Right lobe of liver (tissue), 6 donors: ENCODE results near the gene EHD2. TPM values are rescaled to one million over a fixed set of nuclear protein-coding genes. Genes with fewer than 3 reads are reported as not detected.

ENCODE experiments used
- ATAC-seq, 4 donors: fragments of 200-7000 bp; cut with Tn5 transposase; one replicate each; pipeline ENCODE4 v1.9.1; 2020; ENCODE audit warnings: mild to moderate bottlenecking in 4 of 4, moderate library complexity in 4 of 4
- DNase-seq, 3 donors: peaks; one replicate each; pipeline ENCODE4 v3.0.0-alpha.2; 2020
- H3K27ac ChIP-seq, 3 donors: fragments of 200-600 bp; one replicate each; pipeline ENCODE4 v1.8.0; 2022
- H3K27me3 ChIP-seq, 2 donors: fragments of 200-600 bp; one replicate each; pipeline ENCODE4 v1.8.0; 2022
- H3K36me3 ChIP-seq, 4 donors: fragments of 200-600 bp; sonication (generic) in 1 of 4; one replicate each; pipeline versions ENCODE4 v1.5.1 to v1.8.0; 2017 to 2022; ENCODE audit warnings: control low read depth in 1 of 4
- H3K4me1 ChIP-seq, 4 donors: fragments of 200-600 bp; sonication (generic) in 1 of 4; one replicate each; pipeline versions ENCODE4 v1.5.1 to v1.8.0; 2017 to 2022; ENCODE audit warnings: control low read depth in 1 of 4
- H3K4me3 ChIP-seq, 3 donors: fragments of 200-600 bp; one replicate each; pipeline ENCODE4 v1.8.0; 2022
- H3K9me3 ChIP-seq, 4 donors: fragments of 200-600 bp; sonication (generic) in 1 of 4; one replicate each; pipeline versions ENCODE4 v1.5.1 to v1.8.0; 2017 to 2022; ENCODE audit warnings: control low read depth in 1 of 4
- CTCF ChIP-seq, 4 donors: fragments of 200-600 bp in 3 of 4; fragments of 450-650 bp in 1 of 4; IDR thresholded peaks; one replicate each; pipeline versions ENCODE4 v1.5.1 to v1.8.0; 2016 to 2022; ENCODE audit warnings: antibody characterized with exemption in 4 of 4, mild to moderate bottlenecking in 2 of 4
- POLR2A ChIP-seq: fragments of 450-650 bp; IDR thresholded peaks from one replicate; pipeline ENCODE4 v1.6.1; 2017; ENCODE audit warnings: antibody characterized with exemption, mild to moderate bottlenecking
- WGBS: methylation state at CpG from one replicate; pipeline ENCODE4 v1.1.6; 2018; ENCODE audit warnings: low coverage, low lambda C conversion rate; ENCODE audit not compliant: insufficient coverage; ENCODE audit errors: missing lambda C conversion rate; 5-methylcytosine and 5-hydroxymethylcytosine counted together
- intact Hi-C, 2 donors: fragments of 100-400 bp; cut with DNase I; formaldehyde crosslinking; loops; one replicate each; pipeline versions ENCODE4 v1.11.2 to v1.14.1; 2022
- small RNA-seq, 2 experiments: library from RNA; depleted of rRNA; stranded (forward); fragments of <200 nt; gene quantifications; one replicate each; pipeline ENCODE3, GENCODE V24; 2016
- total RNA-seq, 6 experiments: library from RNA; depleted of rRNA in 2 of 6; stranded (reverse); fragments of >200 nt in 2 of 6; fragmentation: NEBNext Ultra II Directional in 3 of 6; extraction: Animal tissue kit (Norgen Biotek cat#: 25700) in 3 of 6; gene quantifications; one replicate each; pipeline versions ENCODE4 v1.1.0 to v1.2.4, GENCODE V29; 2016 to 2023
- donor health status: DM: no; HTN: yes; CAD: no.
- donor health status: DM: no; HTN: no; CAD: no.
- donor health status: DM: no; HTN: no; CAD: no.
- donor health status: DM: no; HTN: yes; CAD: no.
- donor health status: DM: no; HTN: yes; CAD: no.

The EHD2 gene
- total RNA-seq, 6 experiments from 2014 or later, result 3.6 to 20.2 (median 12.8) TPM

GRCh38 chr19:47792616-47793015 is 79.4 kb downstream of the EHD2 start:
- no peak overlapping the region for H3K4me3 ChIP-seq
- H3K27me3 ChIP-seq, result no peaks in the 10 kb centered on the region
- DNase-seq (no peak), ATAC-seq (no peak)
- H3K36me3 ChIP-seq, result no peaks in the 10 kb centered on the region
- 92% methylated on average over 1 of the region's 1 CpG for WGBS
- intact Hi-C loops, result no loop called here
- peaks cover 0 to 4% (median 0%) of the 10 kb centered on the region in 4 donors for H3K9me3 ChIP-seq
- TF ChIP-seq CTCF (IDR thresholded peaks at IDR 0.05) (no peak), POLR2A (no peak)
- H3K27ac ChIP-seq, result no peak overlapping the region
- no peaks in the 10 kb centered on the region for H3K4me1 ChIP-seq

Small RNA genes lying within 50 kb of the gene (small RNA-seq; reads per million reads assigned to genes)
- 0 reads per million in 2 experiments for gene SNORD23

Other genes with a start within 250 kb of the EHD2 start
- gene SLC8A2, start 241.5 kb upstream of the EHD2 start, total RNA-seq, result under 1 TPM in 1 of 6 experiments, not detected in 5; 0.13 TPM
- gene KPTN, start 229.2 kb upstream of the EHD2 start, total RNA-seq, result 1 to 10 TPM; 3.1 to 7.8 (median 6.2) TPM
- gene NAPA, start 198.4 kb upstream of the EHD2 start, total RNA-seq, result 100 to 1,000 TPM in 2 of 6 experiments, 10 to 100 TPM in 4; 83.0 to 179 (median 96.0) TPM
- under 1 TPM in 4 of 6 experiments, not detected in 2; 0.12 to 0.25 (median 0.17) TPM for gene ZNF541, start 140.3 kb upstream of the EHD2 start, total RNA-seq
- gene BICRA, start 104.3 kb upstream of the EHD2 start, total RNA-seq, result 1 to 10 TPM; 3.7 to 7.3 (median 6.4) TPM
- gene NOP53, start 32.1 kb downstream of the EHD2 start, total RNA-seq, result 100 to 1,000 TPM in 1 of 6 experiments, 10 to 100 TPM in 5; 73.6 to 105 (median 79.4) TPM
- 100 to 1,000 TPM in 3 of 6 experiments, 10 to 100 TPM in 3; 46.4 to 141 (median 83.0) TPM for gene SELENOW, start 65.3 kb downstream of the EHD2 start, total RNA-seq
- not detected for gene TPRX1, start 91.1 kb downstream of the EHD2 start, total RNA-seq
- not detected for gene CRX, start 108.5 kb downstream of the EHD2 start, total RNA-seq
- not detected for gene TPRX2, start 145.8 kb downstream of the EHD2 start, total RNA-seq
- gene SULT2A1, start 172.9 kb downstream of the EHD2 start, total RNA-seq, result 1,000 to 10,000 TPM in 1 of 6 experiments, 100 to 1,000 TPM in 5; 156 to 1,019 (median 382) TPM